GM19025 (cell line): ENCODE measurements around the gene PIM1.

Source experiments
- ATAC-seq: cut with Tn5 transposase; IDR thresholded peaks from one replicate; pipeline ENCODE4 v1.9.1; 2021; ENCODE audit warnings: mild to moderate bottlenecking, low read depth, moderate library complexity; ENCODE audit not compliant: unreplicated experiment

PIM1 gene

DNA sequence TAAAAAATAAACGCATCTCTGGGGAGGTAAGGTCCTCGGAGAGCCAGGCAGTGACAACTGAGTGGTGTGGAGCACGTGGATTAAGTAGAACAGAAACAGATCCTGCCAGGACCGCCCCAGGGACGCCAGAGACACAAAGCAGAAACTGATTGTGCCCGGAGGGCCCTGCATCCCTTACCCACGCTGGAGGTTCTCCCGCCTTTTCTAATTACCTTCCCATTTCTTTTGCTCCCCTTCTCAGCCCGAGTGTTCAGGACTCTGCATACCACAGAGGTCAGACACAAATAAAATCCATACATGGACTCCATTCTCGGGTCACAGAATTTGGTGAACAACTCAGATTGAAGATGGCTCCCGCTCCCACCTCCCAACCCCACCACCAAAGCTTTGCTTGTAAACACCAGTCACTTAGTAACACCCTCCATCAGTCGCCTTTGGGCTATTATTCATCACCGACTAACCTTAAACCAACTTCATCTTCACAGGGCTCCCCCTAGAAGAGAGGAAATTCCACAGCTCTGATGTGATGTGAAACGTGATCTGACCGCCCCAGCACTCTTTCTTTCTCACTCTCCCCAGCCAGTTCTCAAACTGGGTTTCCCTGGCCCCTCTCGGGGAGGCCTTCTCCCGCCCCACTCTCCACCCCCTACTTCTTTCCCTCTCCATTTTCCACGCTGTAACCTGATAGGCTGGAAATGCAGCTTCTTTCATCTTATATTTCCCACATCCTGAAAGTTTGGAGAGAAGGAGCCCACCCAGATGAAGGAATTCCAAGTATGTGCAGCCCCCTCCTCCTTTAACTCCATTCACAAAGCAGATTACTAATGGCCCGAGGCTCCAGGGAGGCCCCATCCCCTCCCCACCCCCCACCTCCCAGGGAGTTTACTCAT, 32.5 kb upstream of the PIM1 start:
- ATAC-seq: no peak

DNA sequence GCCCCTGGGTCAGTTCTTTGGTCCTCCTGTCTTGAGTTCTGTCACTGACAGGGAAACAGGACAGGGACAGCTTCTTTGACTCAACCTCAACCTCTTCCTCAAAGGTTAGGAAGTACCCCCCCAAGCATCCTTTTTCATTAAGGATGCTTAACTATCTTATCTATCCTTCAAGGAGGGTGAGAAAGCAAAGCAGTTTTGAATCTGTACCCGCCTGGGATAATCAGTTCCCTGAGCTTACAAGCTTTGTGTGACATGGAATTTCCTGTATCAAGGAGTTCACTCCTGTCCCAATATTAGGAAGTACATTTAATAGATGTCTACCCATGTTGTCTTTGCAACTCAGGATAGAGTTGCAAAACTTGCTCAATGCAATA, 31.1 kb upstream of the PIM1 start:
- ATAC-seq: no peak

DNA sequence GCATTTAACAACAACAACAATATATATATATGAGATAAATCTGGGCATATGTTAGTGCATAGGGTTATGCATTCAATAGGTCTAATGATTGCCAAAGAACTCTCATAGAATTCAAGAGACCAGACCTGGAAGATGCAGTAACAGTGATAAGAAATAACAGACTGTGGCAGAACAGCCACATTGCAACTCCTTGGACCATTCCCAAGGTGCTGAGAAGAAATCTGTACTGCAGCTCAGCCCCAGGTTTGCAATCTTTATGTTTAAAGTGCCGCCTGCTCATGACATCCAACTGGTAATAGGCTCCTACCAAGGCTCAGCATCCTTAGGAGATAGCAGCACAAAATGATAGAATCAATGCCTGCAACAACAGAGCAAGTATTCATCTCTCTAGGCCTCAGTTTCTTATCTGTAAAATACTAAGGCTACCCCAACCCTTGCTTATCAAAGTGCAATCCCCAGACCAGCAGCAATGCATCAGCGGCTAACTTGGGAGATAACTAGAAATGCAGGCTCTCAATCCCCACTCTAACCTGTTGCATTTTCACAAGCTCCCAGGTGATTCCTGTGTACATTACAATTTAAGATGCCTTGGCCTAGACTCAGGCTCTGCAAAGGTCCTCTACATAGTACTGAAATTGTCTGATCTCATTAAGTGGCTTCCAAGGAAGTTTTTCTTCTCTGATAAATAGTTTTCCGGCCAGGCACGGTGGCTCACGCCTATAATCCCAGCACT, 30.6 kb upstream of the PIM1 start:
- ATAC-seq: no peak

DNA sequence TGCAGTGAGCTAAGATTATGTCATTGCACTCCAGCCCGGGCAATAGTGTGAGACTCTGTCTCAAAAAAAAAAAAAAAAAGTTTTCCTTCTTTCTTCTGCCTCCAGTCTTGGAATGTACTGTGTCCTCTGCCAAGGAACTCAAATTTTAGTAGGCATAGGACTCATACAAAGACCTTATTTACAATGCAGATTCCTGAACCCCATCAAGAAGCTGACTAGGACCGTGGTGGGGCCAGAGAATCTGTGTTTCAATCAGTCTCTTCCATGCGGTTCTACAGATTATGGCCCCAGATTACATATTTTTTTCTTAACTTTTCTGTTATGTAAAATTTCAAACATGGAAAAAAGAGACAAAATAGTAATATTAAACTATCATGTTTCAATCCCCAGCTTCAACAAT, 29.8 kb upstream of the PIM1 start:
- no peak for ATAC-seq

DNA sequence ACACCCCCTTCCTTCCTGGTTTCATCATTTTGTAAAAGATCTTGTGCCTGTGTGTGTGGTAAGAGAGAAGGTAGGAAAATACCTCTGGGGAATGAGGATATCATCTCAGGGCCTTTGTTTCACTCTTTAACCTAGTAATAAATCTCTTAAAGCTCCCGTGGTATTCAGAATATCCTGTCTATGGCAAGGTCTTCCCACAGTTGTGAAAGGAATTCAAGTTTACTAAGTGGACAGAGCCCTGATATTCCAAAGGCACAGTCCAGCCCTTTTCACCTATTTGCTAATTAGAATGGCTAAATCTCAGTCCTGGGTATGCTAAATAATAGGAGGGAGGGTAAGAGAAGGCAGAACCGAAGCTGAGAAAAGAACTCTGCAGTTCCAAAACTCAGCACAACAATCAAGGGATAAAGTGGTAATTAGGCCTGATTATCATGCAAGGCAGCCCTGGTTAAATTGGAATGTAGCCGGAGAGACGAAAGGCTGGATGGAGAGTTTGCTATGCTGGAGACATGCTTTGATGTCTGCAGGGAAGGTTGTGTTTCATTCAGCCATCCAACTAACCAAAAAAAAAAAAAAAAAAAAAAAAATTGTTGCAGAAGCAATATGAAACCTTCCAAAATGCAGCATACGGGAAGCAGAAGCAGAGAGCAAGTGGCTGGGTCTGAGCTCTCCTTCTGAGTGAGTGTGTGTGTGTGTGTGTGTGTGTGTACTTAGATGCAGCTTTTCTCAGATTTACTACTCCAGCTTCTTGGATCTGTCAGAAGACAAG, 28.5 kb upstream of the PIM1 start:
- ATAC-seq: no peak

DNA sequence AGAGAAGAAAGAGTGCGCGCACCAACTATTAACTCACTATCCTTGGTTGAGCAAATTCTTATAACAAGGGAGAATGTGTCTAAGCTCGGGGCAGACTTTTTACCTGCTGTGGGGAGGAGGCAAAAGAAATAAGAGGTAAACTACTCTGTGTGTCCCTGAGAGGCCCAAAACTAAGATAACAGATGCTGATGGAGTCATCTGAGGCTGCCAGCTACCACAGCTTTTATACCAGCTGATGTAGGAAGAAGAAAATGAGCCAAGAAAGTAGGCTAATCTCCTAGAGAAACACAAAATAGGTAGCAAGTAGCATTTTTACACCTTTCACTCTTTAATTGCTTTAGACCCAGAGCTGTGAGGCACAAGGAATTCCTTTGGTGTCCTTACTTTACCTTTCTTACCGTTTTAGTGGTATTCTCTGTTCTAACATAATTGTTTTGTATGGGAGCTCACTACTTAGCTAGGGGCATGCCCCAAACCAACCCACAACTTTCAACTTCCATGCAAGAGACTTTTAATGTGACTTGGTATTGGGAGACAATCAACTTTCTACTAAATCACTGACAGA, 27.8 kb upstream of the PIM1 start:
- ATAC-seq: no peak

DNA sequence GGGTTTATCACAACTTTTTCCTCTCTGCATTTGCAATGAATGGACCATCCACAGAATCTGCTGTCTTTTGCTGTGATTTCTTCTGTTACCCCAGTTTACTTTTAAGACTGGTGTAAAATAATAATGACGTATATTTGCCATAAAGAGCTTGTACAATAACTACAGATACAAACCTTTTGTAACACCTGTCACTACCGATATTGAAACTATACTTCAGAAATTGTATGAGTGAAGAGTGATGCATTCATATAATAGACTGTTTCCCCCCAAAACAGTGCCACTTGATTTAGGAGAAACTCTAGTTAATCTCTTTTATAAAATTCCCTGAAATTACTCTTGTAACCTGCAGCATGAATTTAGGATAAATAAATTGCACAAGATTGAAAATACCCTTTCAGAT, 26.4 kb upstream of the PIM1 start:
- no peak for ATAC-seq

DNA sequence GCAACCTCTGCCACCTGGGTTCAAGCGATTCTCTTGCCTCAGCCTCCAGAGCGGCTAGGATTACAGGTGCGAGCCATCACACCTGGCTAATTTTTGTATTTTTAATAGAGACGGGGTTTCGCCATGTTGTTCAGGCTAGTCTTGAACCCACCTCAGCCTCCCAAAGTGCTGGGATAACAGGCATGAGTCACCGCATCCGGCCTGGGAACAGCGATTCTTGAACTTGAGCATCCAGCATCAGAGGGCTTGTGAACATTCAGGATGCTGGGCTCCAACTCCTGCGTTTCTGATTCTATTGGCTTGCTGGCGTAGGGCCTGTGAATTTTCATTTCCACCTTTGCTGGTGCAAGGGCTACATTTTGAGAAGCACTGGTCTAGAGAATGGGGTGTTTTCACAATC, 24.5 kb upstream of the PIM1 start:
- ATAC-seq: no peak

DNA sequence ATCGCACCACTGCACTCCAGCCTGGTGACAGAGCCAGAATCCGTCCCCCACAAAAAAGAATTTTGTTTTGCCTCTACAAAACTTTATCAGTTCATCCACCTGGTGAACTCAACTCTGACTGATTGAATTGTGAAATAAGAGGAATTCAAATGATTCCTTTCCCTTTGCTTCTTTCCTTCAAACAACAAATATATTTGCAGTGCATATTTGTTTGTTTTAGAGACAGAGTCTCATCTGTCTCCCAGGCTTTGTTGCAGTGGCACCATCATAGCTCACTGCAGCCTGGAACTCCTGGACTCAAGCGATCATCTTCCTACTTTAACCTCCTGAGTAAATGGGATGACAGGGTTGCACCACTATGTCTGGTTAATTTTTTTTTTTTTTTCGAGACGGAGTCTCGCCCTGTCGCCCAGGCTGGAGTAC, 23.2 kb upstream of the PIM1 start:
- ATAC-seq: no peak

DNA sequence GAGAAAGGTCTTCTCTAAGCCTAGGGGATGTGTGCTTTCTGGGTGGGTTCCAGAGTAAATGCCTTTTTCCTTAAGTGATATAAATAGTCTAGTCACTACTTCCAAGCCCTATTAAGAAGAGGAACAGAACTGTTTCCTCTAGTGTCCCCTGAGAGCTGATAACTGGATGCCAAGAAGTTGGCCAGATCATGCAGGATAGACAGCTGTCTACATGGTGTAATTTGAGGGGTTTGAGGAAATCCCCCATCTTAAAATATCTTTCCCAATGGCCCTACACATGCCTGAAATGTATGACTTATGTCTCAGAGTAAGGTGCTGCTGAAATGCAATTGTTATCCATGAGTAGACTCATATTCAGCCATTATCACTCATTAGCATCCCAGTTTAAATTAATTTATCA, 20.2 kb upstream of the PIM1 start:
- no peak for ATAC-seq

DNA sequence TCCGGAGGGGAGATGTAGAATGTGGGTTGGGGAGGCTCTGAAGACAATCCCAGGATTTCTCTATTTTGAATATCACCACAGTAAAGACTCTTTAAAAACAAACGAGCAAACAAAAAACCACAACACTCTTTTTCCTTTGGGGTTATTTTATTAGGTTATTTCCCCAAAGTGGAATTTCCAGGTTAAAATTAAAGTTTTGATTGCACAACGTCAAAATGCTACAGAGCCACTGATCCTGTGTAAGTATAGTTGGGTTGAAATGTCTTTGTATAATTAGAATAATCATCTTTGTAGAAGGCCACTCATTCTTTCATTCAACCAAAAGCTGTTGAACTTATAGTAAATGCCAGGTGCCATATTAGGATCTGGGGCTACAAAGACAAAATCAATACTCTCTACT, 19.6 kb upstream of the PIM1 start:
- no peak for ATAC-seq

DNA sequence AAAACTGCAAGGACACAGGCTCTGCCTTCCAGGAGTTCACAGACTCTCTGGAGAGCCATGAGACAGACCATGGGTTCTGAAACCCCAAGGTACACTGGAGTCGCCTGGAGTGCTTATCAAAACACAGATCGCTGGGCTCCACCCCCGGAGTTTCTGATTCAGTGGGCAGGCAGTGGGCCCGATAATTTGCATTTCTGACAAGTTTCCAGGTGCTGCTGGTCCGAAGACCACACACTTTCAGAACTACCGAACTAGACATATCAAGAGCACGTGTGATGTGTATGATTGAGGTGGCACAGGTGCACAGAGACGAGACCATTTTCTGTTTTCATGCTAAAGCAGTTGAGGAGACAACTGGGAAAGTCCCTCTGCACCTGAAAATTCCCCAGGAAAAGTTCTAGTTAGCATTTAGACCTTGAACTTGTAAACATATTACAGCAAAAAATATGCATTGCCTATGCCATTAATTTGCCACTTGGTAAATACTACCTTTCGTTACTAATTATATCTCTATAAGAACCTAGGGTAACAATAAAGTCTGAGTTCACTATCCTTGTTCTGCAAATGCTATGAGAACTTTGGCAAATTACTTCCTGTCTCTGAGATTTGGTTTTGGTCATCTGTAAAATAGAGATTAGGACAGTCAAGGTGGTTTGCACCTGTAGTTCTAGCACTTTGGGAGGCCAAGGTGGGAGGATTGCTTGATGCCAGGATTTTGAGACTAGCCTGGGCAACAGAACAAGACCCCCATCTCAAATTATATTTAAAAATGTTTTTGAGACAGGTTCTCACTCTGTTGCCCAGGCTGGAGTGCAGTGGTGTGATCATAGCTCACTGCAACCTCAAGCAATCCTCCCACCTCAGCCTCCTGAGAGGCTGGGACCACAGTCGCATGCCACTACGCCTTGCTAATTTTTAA, 14.3 kb upstream of the PIM1 start:
- ATAC-seq: peak; percentile 91

DNA sequence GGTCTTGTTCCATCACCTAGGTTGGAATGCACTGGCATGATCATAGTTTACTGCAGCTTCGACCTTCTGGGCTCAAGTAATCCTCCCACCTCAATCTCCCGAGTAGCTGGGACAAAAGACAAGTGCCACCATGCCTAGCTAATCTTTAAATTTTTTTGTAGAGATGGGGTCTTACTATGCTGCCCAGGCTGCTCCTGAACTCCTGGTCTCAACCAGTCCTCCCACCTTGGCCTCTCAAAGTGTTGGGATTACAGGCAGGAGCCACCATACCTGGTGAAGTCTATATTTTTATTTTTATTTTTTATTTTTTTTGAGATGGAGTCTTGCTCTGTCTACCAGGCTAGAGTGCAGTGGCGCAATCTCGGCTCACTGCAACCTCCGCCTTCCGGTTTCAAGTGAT, 11.4 kb upstream of the PIM1 start:
- no peak for ATAC-seq

DNA sequence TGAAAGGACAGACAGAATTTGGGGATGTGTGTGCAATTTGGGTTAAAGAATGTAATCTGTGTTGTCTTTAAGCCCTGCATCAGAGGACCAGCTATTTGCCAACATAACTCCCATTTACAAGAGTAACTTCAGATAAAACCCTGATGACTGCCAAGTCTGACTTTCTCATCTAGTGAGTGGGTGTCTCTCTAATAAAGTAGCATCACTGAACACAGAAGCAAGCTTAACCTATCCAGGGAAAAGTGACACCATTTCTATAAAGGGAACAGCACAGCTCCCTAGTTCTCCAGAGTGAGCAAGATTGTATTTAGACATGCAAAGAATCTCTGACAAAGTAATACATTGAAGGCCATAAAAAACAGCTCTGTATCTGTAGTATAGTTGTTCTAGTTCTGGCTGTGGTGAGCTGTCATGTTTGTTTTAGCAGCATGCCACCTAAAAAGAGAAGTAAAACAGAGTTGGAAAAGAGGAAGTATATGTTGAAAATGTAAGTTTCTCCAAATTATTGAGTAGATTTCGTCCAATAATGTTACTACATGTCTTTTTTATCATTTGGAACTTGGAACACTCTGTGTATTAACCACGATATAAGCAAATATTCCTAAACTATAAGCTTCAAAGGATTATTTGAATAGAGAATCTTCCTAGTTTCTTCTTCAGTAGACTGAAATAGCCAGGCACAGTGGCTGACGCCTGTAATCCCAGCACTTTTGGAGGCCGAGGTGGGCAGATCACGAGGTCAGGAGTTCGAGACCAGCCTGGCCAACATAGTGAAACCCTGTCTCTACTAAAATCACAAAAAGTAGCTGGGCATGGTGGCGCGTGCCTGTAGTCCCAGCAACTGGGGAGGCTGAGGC, 8.8 kb upstream of the PIM1 start:
- no peak for ATAC-seq

DNA sequence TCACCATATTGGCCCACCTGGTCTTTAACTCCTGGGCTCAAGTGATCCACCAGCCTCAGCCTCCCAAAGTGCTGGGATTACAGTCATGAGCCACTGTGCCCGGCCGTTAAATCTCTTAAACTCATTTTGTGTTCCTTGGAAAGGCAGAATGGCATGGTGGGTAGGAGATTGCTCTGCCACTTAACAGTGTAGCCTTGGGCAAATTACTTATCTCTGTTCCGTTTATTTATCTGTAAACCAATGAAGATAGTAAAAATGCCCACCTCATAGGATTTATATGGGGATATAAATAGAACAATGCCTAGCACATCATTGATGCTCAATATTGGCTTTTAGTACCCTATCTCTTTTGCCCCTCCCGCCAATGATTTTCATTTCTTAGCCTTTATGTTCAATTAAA, 7.2 kb upstream of the PIM1 start:
- no peak for ATAC-seq

DNA sequence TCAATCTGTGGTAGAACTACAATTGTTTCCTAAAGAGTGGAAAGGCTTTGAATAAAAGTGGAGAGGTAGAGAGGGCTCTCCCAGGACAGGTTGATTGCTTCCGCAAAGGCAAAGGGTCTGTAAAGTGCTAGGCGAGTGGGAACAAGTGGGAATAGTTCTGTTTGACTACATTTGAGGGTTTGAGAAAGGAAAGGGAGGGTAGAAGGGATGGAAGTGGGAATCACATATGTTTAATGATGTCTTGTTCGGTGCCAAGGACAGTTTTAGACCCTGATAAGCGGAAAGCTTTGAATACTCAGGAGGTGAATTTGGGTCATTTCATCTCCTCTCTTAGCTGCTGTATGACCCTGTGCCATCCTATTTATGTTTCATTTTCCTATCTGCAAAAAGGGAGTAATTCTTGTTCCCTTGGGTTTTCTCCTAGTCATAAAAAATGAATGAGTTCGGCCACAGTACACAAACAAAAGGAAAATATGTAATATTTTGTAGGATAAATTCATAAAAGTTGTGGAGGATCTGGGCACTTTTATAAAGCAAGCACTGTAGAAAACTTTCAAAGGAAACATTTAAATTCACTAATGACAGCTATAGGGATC, 1.7 kb upstream of the PIM1 start:
- no peak for ATAC-seq

DNA sequence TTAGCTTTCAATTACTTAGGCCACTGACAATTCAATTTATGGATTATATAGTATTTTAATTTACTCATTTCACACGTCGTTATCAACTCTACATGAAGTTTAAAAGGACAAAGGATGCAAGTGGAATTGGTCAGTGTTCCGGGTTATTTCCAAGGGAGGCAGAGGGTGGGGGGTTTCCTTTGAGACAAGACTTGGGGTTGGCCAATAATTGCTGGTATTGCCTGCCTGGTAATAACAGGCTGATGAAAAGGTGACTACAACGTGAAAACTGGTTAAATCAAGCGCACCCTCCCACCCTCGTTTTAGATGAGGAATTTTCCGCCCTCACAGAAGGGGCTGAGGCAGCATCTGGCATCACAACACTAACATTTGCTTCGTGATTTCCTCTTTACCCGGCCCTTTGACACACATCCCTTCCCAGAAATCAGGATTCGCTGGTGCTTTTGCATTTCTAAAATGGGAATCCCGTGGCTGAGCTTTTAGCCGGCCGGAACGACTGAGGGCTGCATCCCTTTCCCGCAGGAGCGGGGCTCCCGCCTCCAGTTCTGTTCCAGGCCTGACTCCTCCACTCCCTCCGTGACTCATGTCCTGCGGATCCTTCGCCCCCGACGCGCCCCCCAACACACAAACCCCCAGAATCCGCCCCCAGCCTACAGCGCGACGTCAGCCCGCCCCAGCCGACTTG, 999 bp upstream of the PIM1 start:
- no peak for ATAC-seq
